NOMO-1 treated with DMSO at 0.1 percent for 48 hours (cell line): ENCODE results near the gene NPAS3.

Experiments used
- DNase-seq: peaks from one replicate; lab custom pipeline; 2025; ENCODE audit not compliant: unreplicated experiment; lab: John Stamatoyannopoulos, UW

The NPAS3 gene

GRCh38 chr14:32940066-32940651 lies 1.5 kb downstream of the NPAS3 start:
- no peak for DNase-seq

DNA sequence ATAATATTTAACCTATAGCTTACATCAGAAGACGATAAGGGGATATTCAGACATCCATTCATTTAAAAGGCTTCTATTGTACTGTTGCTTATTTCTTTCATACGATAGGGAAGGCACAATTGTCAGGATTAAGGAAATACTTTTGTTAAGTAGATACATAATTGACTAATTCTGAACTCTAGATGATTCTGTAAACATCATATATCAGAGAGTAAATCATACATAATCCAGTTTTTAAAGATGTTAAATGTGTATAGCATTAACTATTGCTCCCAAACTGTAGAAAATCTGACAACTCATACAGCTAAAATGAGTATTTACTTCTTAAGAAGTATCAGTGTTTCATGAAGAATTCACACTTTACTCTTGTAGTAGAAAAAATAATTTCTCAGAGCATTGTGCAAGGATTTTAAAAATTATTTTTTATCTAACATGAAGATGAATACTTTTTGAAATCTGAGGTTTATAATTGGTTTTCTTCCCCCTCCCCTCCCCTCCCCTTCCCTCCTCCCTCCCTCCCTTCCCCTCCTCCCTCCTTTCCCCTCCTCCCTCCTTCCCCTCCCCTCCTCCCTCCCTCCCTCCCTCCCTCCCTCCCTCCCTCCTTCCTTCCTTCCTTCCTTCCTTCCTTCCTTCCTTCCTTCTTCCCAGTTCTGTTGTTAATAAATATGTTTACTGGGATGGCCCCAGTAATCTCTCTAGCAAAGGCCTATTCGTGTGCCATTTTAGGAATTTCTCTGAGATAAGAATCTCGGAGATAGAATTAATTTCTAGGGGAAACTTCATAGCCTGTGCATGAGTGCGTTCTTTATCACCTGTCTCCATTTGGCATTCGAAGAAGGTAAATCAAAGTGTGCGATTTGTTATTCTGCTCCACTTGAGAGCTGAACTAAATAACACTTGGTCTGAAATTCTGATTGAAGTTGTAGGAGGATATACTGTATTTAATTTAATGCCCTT lies 2.3 kb downstream of the NPAS3 start:
- no peak for DNase-seq

GRCh38 chr14:32941668-32942065 lies 3.0 kb downstream of the NPAS3 start:
- no peak for DNase-seq

- DNase-seq, result no peak
Observed at GRCh38 chr14:32947081-32947480, 8.4 kb downstream of the NPAS3 start.

GRCh38 chr14:32947792-32948191 lies 9.1 kb downstream of the NPAS3 start:
- DNase-seq, result no peak

GRCh38 chr14:32950584-32950983 lies 11.9 kb downstream of the NPAS3 start:
- DNase-seq, result no peak

DNA sequence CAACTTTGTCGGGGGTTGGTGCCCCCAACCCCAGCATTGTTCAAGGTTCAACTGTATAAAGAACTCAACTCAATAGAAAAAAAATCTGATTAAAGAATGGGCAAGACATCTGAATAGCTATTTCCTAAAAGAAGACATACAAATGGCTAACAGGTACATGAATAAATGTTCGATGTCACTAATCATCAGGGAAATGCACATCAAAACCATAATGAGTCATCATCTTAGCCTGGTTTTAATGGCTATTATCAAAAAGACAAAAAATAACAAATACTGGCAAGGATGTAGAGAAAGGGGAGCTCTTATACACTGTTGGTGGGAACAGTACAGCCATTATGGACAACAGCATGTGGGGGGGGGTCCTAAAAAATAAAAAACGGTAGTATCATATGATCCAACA lies 28.7 kb downstream of the NPAS3 start:
- no peak for DNase-seq

DNA sequence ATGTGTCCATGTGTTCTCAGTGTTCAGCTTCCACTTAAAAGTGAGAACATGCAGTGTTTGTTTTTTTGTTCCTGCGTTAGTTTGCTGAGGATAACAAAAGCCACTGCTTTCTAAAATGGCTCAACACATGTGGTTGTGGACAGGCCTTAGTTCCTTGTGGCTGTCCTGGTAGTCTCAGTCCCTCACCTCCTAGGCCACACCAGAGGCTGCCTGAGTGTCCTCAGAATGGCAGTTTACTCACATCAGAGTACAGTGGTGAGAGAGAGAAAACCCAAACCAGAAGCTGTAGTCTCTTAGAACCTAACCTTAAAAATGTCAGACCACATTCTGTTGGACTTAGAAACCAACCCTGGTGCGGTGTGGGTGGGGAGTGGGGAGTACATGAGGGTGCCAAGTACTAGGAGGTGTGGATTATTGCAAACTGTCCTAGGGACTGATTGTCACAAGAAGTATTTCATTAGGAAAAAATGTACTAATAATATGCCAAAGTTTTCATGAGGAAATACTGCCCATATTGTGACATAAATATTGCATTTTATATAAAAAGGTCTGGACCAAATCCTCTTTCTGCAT lies 30.4 kb downstream of the NPAS3 start:
- DNase-seq, result no peak

DNA sequence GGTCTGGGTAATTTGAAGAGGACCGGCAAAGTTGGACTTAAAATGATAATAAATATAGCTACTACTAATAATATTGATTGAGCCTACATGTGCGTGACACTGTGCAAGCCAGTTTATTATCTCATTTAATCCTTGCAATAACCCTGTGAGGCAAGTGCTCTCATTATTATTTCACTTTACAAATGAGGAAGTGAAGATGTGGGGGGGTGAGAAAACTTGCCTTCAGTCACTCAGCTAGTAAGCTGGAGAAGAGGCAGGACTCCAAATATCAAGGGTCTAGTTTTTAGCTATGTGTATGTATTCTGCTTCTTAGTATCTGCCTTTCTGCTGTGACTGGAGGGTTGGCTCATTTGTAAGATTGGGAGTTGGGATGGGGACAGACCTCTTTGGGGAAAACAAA lies 39.2 kb downstream of the NPAS3 start:
- no peak for DNase-seq

DNA sequence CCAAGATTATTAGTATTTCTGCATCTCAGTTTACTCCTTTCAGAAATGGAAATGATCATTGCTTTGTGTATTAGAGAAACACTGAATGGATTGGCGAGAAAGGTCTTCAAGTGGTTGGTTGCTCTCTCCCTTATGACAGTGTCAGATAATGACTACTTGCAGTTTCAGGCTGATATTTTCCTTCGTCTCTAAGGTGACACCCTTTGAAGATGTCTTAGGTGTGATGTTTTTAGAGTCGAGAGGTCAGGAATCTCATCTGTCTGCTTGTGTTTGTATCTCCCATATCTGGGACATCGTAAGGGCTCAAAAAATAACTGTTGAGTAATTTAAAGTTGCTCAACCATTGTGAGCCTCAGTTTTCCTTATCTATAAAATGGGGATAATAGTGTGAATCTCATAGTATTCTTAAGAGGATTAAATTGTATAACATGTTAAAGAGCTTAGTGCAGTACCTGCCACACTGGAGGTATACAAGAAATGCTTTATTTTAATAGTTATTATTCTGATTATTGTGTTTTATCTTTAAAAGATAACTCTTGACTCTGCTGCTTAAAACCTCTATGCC lies 40.1 kb downstream of the NPAS3 start:
- DNase-seq, result no peak

GRCh38 chr14:32980178-32980901 lies 41.7 kb downstream of the NPAS3 start:
- no peak for DNase-seq

DNA sequence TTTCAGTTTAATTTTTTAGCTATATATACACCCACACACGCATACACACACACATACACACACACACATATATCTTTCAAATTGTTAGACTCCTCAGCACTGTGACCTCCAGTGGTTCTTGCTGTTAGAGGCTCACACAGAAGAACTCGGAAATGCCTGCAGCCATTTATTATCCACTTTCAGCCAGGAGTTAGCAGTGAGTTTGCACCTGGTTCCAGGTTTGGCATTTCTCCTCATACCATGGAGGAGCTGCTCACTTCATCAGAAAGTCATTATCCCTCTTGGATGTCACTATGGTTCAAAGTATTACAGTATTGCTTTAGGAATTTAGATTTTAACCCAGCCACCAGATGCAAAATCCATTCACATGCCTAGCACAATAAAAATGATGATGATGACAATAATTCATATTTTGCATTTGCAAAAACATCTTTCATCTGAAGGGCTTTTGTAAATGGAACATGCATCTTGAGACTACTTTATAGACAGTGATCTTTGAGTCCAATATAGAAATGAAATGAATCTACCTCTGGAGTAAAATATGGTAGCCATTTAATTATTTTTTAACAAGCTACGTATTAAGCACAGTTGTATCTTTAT lies 42.3 kb downstream of the NPAS3 start:
- DNase-seq, result no peak

- DNase-seq, result no peak
Observed at GRCh38 chr14:32984241-32984930, 45.7 kb downstream of the NPAS3 start.

DNA sequence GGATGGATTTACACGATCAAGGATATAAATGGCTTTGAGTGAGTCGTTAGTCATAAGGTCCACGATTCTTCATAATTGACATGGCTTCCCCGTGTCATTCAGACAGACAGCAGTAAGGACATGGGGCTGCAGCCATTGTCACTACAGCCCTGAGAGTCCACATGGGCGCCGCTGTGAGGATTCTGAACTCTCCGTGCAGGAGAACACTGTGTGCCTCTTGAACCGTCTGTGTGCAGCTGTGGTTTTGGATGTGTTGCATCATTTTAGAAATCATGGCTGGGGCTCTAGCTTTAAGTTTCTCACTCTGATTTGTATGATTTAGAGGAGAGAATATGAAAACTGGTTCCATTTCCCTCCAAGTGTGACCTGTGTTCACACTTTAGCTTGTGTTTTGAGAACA lies 47.2 kb downstream of the NPAS3 start:
- DNase-seq, result no peak

DNA sequence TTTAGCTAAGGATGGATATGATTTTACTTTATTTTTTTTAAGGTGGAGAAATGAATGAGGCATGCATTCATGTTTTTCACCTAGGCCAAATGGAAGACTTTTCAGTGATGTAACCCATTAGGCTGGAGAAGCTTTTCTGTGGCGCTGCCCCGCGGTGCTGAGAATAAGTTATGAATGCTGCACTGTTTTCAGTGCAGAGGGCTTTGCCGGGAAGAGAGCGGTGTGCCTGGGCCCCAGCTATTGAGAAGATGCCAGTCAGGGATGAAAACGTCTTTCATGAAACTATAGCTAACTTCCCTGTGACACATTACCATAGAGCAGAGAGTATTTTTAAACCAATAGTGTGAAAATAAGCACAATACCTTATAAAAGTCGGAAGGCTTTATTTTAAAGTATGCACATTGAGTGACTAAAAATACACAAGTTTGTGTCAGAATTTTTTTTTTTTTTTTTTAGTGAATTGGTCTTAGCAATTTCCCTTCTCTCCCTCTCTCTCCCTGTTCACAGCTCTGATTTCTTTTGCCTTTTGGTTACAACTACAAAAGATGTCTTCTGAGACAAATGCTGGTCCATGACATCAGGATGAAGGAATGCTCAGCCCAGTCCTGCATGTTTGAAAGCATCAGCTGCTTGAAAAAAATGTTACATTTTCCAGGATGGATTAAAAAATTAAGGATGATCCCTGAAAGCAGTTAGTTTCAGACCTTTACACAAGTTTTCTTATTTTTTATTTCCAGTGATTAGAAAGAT lies 48.3 kb downstream of the NPAS3 start:
- no peak for DNase-seq

DNA sequence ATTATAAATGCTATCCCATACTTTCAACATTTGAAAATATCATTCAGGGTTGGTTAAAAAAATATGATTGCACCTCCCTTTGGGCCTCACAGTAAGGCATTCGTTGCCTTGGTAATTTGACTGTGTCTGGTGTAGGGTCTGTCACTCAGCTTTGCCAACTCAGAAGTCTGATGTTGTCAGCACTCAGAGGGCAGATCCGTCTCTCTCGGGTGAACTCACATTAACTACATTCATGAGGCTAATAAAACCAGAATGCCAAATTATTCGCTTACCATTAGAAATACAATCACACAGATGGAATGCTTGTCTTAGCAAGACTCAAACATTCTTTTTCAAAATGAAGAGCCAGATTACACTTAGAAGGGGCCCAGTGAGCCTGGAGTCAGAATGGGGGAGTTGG lies 53.0 kb downstream of the NPAS3 start:
- no peak for DNase-seq

- DNase-seq, result no peak
Observed at GRCh38 chr14:32993921-32994320, 55.2 kb downstream of the NPAS3 start.

DNA sequence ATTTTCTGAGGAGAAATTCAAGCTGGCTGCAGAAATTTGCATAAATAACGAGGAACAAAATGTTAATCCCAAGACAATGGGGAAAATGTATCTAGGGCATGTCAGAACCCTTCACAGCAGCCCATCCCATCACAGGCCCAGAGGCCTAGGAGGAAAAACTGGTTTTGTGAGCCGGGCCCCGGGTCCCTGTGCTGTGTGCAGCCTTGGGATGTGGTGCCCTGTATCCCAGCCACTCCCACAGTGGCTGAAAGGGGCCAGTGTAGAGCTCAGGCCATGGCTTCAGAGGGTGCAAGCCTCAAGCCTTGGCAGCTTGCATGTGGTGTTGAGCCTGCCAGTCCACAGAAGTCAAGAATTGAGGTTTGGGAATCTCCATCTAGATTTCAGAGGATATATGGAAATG lies 57.7 kb downstream of the NPAS3 start:
- DNase-seq, result no peak

DNA sequence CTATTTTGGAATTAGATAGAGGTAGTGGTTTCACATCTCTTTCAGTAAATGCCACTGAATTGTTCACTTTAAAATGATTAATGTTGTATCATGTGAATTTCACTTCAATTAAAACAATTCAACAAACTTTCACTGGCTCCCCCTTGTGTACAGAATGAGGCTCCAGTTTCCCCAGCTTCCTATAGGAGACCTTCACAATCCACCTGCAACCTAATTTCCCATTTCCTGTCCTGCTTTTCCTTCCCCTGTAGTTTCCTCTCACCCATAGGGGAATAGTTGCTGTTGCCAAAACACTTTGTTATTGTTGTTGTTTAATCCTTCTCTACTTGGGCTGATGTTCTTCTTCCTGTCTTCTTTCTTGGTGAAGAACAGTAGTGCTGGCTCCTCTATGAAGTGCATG lies 59.8 kb downstream of the NPAS3 start:
- DNase-seq, result no peak

GRCh38 chr14:33009673-33010072 lies 71.0 kb downstream of the NPAS3 start:
- no peak for DNase-seq
